Measurements from ENCODE around the gene EVA1B.

DNA sequence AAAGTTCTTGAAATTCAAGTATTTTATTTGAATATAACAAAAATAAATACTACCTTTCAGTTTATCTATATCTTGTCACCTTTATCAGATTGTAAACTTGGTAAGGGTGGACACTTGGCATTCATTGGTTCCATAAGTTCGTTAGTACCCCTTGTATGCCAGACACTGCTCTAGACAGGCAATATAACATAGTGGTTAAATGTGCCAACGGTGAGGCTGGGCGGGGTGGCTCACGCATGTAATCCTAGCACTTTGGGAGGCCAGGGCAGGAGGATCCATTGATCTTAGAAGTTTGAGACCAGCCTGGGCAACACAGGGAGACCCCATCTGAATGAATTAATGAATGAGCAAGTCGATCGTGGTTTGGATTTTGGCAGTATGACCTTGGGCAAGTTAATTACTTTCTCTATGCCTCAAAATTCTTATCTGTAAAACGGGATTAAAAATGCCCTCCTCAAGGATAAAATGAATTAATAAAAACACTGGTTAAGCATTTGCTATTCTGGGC is 43.6 kb downstream of the EVA1B start:
- TF ChIP-seq, protein P1, sequence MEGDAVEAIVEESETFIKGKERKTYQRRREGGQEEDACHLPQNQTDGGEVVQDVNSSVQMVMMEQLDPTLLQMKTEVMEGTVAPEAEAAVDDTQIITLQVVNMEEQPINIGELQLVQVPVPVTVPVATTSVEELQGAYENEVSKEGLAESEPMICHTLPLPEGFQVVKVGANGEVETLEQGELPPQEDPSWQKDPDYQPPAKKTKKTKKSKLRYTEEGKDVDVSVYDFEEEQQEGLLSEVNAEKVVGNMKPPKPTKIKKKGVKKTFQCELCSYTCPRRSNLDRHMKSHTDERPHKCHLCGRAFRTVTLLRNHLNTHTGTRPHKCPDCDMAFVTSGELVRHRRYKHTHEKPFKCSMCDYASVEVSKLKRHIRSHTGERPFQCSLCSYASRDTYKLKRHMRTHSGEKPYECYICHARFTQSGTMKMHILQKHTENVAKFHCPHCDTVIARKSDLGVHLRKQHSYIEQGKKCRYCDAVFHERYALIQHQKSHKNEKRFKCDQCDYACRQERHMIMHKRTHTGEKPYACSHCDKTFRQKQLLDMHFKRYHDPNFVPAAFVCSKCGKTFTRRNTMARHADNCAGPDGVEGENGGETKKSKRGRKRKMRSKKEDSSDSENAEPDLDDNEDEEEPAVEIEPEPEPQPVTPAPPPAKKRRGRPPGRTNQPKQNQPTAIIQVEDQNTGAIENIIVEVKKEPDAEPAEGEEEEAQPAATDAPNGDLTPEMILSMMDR (IDR thresholded peaks at IDR 0.05) = no peak
- no peak for TF ChIP-seq POLR2A (IDR thresholded peaks at IDR 0.05)

Measured in uterus (tissue), 2 donors.